ENCODE data around the gene PLEKHA8.
"Not testable (repeated sequence)": the region's sequence is repeated elsewhere in the genome, so short reads cannot be mapped to it uniquely, and the experiment has no call there.

Gene PLEKHA8

GRCh38 chr7:30061786-30062185, 33.6 kb downstream of the PLEKHA8 start:
- ATAC-seq (ENCODE audit: low read depth) (peak; percentile 91), DNase-seq (ENCODE audit: low spot score in 2 of 2) (peak; percentile 24 to 35)
- Mint-ChIP-seq H3K27ac (peak overlapping the region; percentile 45), H3K4me1 (peaks cover 12% of the 10 kb centered on the region)
- not testable (repeated sequence) for H3K9me3 Mint-ChIP-seq, H3K27me3 Mint-ChIP-seq, H3K4me3 Mint-ChIP-seq, H3K36me3 Mint-ChIP-seq

GRCh38 chr7:30062587-30062986, 34.4 kb downstream of the PLEKHA8 start:
- H3K9me3 Mint-ChIP-seq: peaks cover 2% of the 10 kb centered on the region
- peak overlapping the region; percentile 76 for H3K27ac Mint-ChIP-seq
- peak; percentile 68 for ATAC-seq (ENCODE audit: low read depth)
- H3K4me3 Mint-ChIP-seq: no peak overlapping the region
- DNase-seq (ENCODE audit: low spot score in 2 of 2): peak in 1 of 2 donors; percentile 16
- peaks cover 4% of the 10 kb centered on the region for H3K36me3 Mint-ChIP-seq
- peaks cover 12% of the 10 kb centered on the region for H3K4me1 Mint-ChIP-seq
- H3K27me3 Mint-ChIP-seq: no peaks in the 10 kb centered on the region

GRCh38 chr7:30065746-30066145, 37.5 kb downstream of the PLEKHA8 start:
- H3K4me3 Mint-ChIP-seq: no peak overlapping the region
- no peaks in the 10 kb centered on the region for H3K9me3 Mint-ChIP-seq
- H3K36me3 Mint-ChIP-seq: peaks cover 5% of the 10 kb centered on the region
- ATAC-seq (ENCODE audit: low read depth) (no peak), DNase-seq (ENCODE audit: low spot score in 2 of 2) (no peak)
- peaks cover 8% of the 10 kb centered on the region for H3K4me1 Mint-ChIP-seq
- no peak overlapping the region for H3K27ac Mint-ChIP-seq
- no peaks in the 10 kb centered on the region for H3K27me3 Mint-ChIP-seq

- H3K27me3 Mint-ChIP-seq: no peaks in the 10 kb centered on the region
- no peak overlapping the region for H3K27ac Mint-ChIP-seq
- DNase-seq (ENCODE audit: low spot score in 2 of 2) (no peak), ATAC-seq (ENCODE audit: low read depth) (no peak)
- H3K4me1 Mint-ChIP-seq: peaks cover 8% of the 10 kb centered on the region
- no peak overlapping the region for H3K4me3 Mint-ChIP-seq
- H3K9me3 Mint-ChIP-seq: no peaks in the 10 kb centered on the region
- H3K36me3 Mint-ChIP-seq: peaks cover 9% of the 10 kb centered on the region
Measured at GRCh38 chr7:30066687-30067086, 38.5 kb downstream of the PLEKHA8 start.

- no peaks in the 10 kb centered on the region for H3K9me3 Mint-ChIP-seq
- H3K27ac Mint-ChIP-seq: peak overlapping the region; percentile 4
- no peak for ATAC-seq (ENCODE audit: low read depth)
- no peaks in the 10 kb centered on the region for H3K27me3 Mint-ChIP-seq
- peaks cover 11% of the 10 kb centered on the region for H3K36me3 Mint-ChIP-seq
- H3K4me1 Mint-ChIP-seq: no peaks in the 10 kb centered on the region
- DNase-seq (ENCODE audit: low spot score in 2 of 2): no peak
- H3K4me3 Mint-ChIP-seq: no peak overlapping the region
Measured at GRCh38 chr7:30068117-30068516, 39.9 kb downstream of the PLEKHA8 start.

GRCh38 chr7:30069096-30069867, 41.1 kb downstream of the PLEKHA8 start:
- no peak overlapping the region for H3K27ac Mint-ChIP-seq
- no peak for ATAC-seq (ENCODE audit: low read depth)
- DNase-seq (ENCODE audit: low spot score in 2 of 2): no peak
- peaks cover 11% of the 10 kb centered on the region for H3K36me3 Mint-ChIP-seq
- no peaks in the 10 kb centered on the region for H3K27me3 Mint-ChIP-seq
- H3K9me3 Mint-ChIP-seq: no peaks in the 10 kb centered on the region
- H3K4me3 Mint-ChIP-seq: no peak overlapping the region
- H3K4me1 Mint-ChIP-seq: peaks cover 3% of the 10 kb centered on the region

GRCh38 chr7:30070052-30070451, 41.8 kb downstream of the PLEKHA8 start:
- H3K9me3 Mint-ChIP-seq: no peaks in the 10 kb centered on the region
- H3K4me1 Mint-ChIP-seq: peaks cover 3% of the 10 kb centered on the region
- peaks cover 11% of the 10 kb centered on the region for H3K36me3 Mint-ChIP-seq
- no peak for DNase-seq (ENCODE audit: low spot score in 2 of 2)
- H3K27me3 Mint-ChIP-seq: no peaks in the 10 kb centered on the region
- ATAC-seq (ENCODE audit: low read depth): no peak
- H3K27ac Mint-ChIP-seq: no peak overlapping the region
- H3K4me3 Mint-ChIP-seq: no peak overlapping the region

GRCh38 chr7:30072735-30073134, 44.5 kb downstream of the PLEKHA8 start:
- H3K4me1 Mint-ChIP-seq: peaks cover 3% of the 10 kb centered on the region
- no peak overlapping the region for H3K27ac Mint-ChIP-seq
- DNase-seq (ENCODE audit: low spot score in 2 of 2) (no peak), ATAC-seq (ENCODE audit: low read depth) (no peak)
- no peaks in the 10 kb centered on the region for H3K9me3 Mint-ChIP-seq
- no peak overlapping the region for H3K4me3 Mint-ChIP-seq
- peaks cover 13% of the 10 kb centered on the region for H3K36me3 Mint-ChIP-seq
- no peaks in the 10 kb centered on the region for H3K27me3 Mint-ChIP-seq

- Mint-ChIP-seq H3K27me3 (no peaks in the 10 kb centered on the region), H3K36me3 (peaks cover 23% of the 10 kb centered on the region), H3K4me1 (peaks cover 3% of the 10 kb centered on the region), H3K9me3 (no peaks in the 10 kb centered on the region), H3K27ac (no peak overlapping the region), H3K4me3 (no peak overlapping the region)
- no peak for ATAC-seq (ENCODE audit: low read depth)
- no peak for DNase-seq (ENCODE audit: low spot score in 2 of 2)
Measured at GRCh38 chr7:30074422-30075030, 46.3 kb downstream of the PLEKHA8 start.

GRCh38 chr7:30076411-30076810, 48.2 kb downstream of the PLEKHA8 start:
- peaks cover 16% of the 10 kb centered on the region for H3K36me3 Mint-ChIP-seq
- DNase-seq (ENCODE audit: low spot score in 2 of 2): no peak
- H3K27me3 Mint-ChIP-seq: no peaks in the 10 kb centered on the region
- H3K4me1 Mint-ChIP-seq: peaks cover 3% of the 10 kb centered on the region
- H3K4me3 Mint-ChIP-seq: no peak overlapping the region
- no peak overlapping the region for H3K27ac Mint-ChIP-seq
- no peaks in the 10 kb centered on the region for H3K9me3 Mint-ChIP-seq
- ATAC-seq (ENCODE audit: low read depth): no peak

- ATAC-seq (ENCODE audit: low read depth) (no peak), DNase-seq (ENCODE audit: low spot score in 2 of 2) (no peak)
- no peaks in the 10 kb centered on the region for H3K27me3 Mint-ChIP-seq
- no peaks in the 10 kb centered on the region for H3K9me3 Mint-ChIP-seq
- peaks cover 13% of the 10 kb centered on the region for H3K36me3 Mint-ChIP-seq
- H3K27ac Mint-ChIP-seq: no peak overlapping the region
- no peak overlapping the region for H3K4me3 Mint-ChIP-seq
- peaks cover 3% of the 10 kb centered on the region for H3K4me1 Mint-ChIP-seq
Measured at GRCh38 chr7:30078280-30078679, 50.1 kb downstream of the PLEKHA8 start.

- no peak for ATAC-seq (ENCODE audit: low read depth)
- H3K27me3 Mint-ChIP-seq: no peaks in the 10 kb centered on the region
- no peak for DNase-seq (ENCODE audit: low spot score in 2 of 2)
- no peak overlapping the region for H3K4me3 Mint-ChIP-seq
- peaks cover 13% of the 10 kb centered on the region for H3K36me3 Mint-ChIP-seq
- no peak overlapping the region for H3K27ac Mint-ChIP-seq
- no peaks in the 10 kb centered on the region for H3K4me1 Mint-ChIP-seq
- H3K9me3 Mint-ChIP-seq: no peaks in the 10 kb centered on the region
Measured at GRCh38 chr7:30079880-30080279, 51.7 kb downstream of the PLEKHA8 start.

GRCh38 chr7:30080818-30081217, 52.6 kb downstream of the PLEKHA8 start:
- ATAC-seq (ENCODE audit: low read depth): no peak
- H3K4me3 Mint-ChIP-seq: no peak overlapping the region
- H3K9me3 Mint-ChIP-seq: no peaks in the 10 kb centered on the region
- H3K4me1 Mint-ChIP-seq: no peaks in the 10 kb centered on the region
- peaks cover 16% of the 10 kb centered on the region for H3K36me3 Mint-ChIP-seq
- DNase-seq (ENCODE audit: low spot score in 2 of 2): no peak
- H3K27me3 Mint-ChIP-seq: no peaks in the 10 kb centered on the region
- H3K27ac Mint-ChIP-seq: no peak overlapping the region

- Mint-ChIP-seq H3K27ac (no peak overlapping the region), H3K27me3 (no peaks in the 10 kb centered on the region), H3K9me3 (no peaks in the 10 kb centered on the region), H3K4me1 (peaks cover 2% of the 10 kb centered on the region), H3K36me3 (peaks cover 12% of the 10 kb centered on the region), H3K4me3 (no peak overlapping the region)
- ATAC-seq (ENCODE audit: low read depth): no peak
- DNase-seq (ENCODE audit: low spot score in 2 of 2): no peak
Measured at GRCh38 chr7:30082686-30083085, 54.5 kb downstream of the PLEKHA8 start.

GRCh38 chr7:30083334-30083733, 55.1 kb downstream of the PLEKHA8 start:
- Mint-ChIP-seq H3K4me3 (no peak overlapping the region), H3K4me1 (peaks cover 2% of the 10 kb centered on the region), H3K9me3 (no peaks in the 10 kb centered on the region), H3K36me3 (peaks cover 9% of the 10 kb centered on the region), H3K27ac (no peak overlapping the region), H3K27me3 (no peaks in the 10 kb centered on the region)
- ATAC-seq (ENCODE audit: low read depth): no peak
- no peak for DNase-seq (ENCODE audit: low spot score in 2 of 2)
